DMS79 treated with DMSO at 0.1 percent for 48 hours (cell line): ENCODE data around the gene NRDE2.
A peak's percentile ranks its signal among the peaks of the same experiment; 100 is the strongest.
"Not testable (repeated sequence)": the region's sequence is repeated elsewhere in the genome, so short reads cannot be mapped to it uniquely, and the experiment has no call there.

Experiments used
- DNase-seq: peaks from one replicate; lab custom pipeline; 2025; lab: John Stamatoyannopoulos, UW

Gene NRDE2

GRCh38 chr14:90272523-90272922 lies 59.2 kb downstream of the NRDE2 start:
- DNase-seq = no peak

- DNase-seq = no peak
Measured at GRCh38 chr14:90268420-90268819, 63.3 kb downstream of the NRDE2 start.

GRCh38 chr14:90266441-90267154 lies 65.1 kb downstream of the NRDE2 start:
- no peak for DNase-seq

- DNase-seq = no peak
Measured at GRCh38 chr14:90263748-90264449, 67.8 kb downstream of the NRDE2 start.

- peak; percentile 95 for DNase-seq
Measured at GRCh38 chr14:90256354-90257131, 75.2 kb downstream of the NRDE2 start, which contains the start of gene PSMC1. Gene PSMC1 (plus strand): TSS chr14:90256553. CDS start chr14:90256598, 45 bp downstream.

- no peak for DNase-seq
Measured at GRCh38 chr14:90255871-90256270, 75.9 kb downstream of the NRDE2 start.

GRCh38 chr14:90253826-90254225 lies 77.9 kb downstream of the NRDE2 start:
- DNase-seq = no peak

GRCh38 chr14:90248594-90248993 lies 83.1 kb downstream of the NRDE2 start:
- no peak for DNase-seq

GRCh38 chr14:90247441-90247840 lies 84.3 kb downstream of the NRDE2 start:
- DNase-seq = not testable (repeated sequence)

GRCh38 chr14:90246936-90247335 lies 84.8 kb downstream of the NRDE2 start:
- no peak for DNase-seq

GRCh38 chr14:90242444-90242843 lies 89.3 kb downstream of the NRDE2 start:
- DNase-seq = no peak

- DNase-seq = no peak
Measured at GRCh38 chr14:90239139-90239538, 92.6 kb downstream of the NRDE2 start.

GRCh38 chr14:90235179-90235976 lies 96.4 kb downstream of the NRDE2 start:
- DNase-seq = peak; percentile 84

GRCh38 chr14:90229942-90230341 lies 101.8 kb downstream of the NRDE2 start:
- DNase-seq = not testable (repeated sequence)

- no peak for DNase-seq
Measured at GRCh38 chr14:90228478-90228877, 103.3 kb downstream of the NRDE2 start.
